T47D (cell line): ENCODE results near the gene GALR3.
A peak's percentile ranks its signal among the peaks of the same experiment; 100 is the strongest.

Experiments
- DNase-seq, 2 experiments: peaks; one replicate each; pipeline versions ENCODE4 v3.0.0 to v3.0.0-alpha.2; 2011 to 2012; ENCODE audit warnings: low read depth in 1 of 2, low spot score in 1 of 2
- JUND ChIP-seq: IDR thresholded peaks from 2 replicates; pipeline ENCODE4 v1.6.1; 2012; ENCODE audit warnings: low read depth
- in situ Hi-C: cut with HindIII; loops from 2 replicates; pipeline ENCODE4 v1.10.0; 2016; ENCODE audit warnings: low sequenced_read_pairs, low pct_unique_long_range_greater_than_20kb

GALR3 gene

DNA sequence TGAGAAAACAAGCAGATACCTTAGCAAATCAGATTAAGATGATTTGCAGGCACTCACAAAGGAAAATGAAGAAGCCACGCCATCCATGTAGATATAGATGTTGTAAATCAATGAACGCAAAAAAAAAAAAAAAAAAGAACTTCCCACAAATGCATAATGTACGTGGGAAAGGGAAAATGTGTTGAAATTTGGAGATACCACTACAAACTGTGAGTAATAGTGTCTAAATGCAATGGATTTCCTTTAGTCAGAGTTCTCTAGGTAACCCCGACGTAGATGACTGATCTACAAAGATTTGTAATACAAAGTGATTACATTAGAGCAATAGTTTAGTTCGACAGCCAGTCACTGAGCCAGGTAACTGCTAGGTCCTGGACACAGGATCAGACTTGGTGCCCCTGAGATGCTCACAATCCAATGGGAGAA lies 21.7 kb downstream of the GALR3 start:
- in situ Hi-C loops: no loop called here
- no peak for DNase-seq
- no peak for TF ChIP-seq JUND

DNA sequence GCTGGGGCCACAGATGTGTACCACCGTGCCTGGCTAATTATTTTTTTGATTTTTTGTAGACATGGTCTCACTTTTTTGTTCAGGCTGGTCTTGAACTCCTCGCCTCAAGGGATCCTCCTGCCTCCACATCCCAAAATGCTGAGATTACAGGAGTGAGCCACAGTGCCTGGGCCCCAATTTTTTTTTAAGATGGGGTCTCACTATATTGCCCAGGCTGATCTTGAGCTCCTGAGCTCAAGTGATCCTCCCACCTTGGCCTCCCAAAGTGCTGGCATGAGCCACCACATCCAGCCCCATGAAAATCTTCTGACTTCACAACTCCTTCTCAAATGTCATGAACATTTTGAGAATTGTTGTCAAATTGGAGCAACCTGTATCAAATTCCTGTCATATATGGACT lies 23.3 kb downstream of the GALR3 start:
- no peak for TF ChIP-seq JUND
- no peak for DNase-seq
- in situ Hi-C loops: no loop called here

- peak in 1 of 2 experiments; percentile 58 for DNase-seq
- in situ Hi-C loops: no loop called here
- TF ChIP-seq JUND: no peak
Measured at GRCh38 chr22:37848587-37849088, 25.5 kb downstream of the GALR3 start.

GRCh38 chr22:37849089-37849751 lies 26.0 kb downstream of the GALR3 start, which contains the start of gene EIF3L:
EIF3L (plus strand) TSS chr22:37849419; CDS start chr22:37849450, 31 bp downstream.
- TF ChIP-seq JUND: no peak
- in situ Hi-C loops: no loop called here
- DNase-seq: peak; percentile 90

DNA sequence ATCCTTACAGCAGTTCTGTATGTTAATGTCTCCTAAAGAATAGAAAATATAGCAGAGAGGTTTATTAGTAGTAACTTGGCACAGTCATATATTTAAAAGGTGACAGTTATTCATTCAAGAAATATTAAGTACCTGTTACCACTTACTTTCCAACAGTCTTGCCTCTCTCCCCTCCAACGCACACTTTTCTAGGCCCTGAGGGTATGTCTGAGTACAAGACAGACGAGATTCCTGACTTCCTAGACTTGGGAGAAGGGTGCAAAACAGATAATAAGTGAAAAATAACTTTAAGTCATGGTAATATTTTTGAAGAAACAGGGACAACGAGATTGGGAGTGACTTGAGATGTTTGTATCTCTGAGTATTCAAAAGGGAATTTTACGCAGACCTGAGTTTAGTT lies 27.6 kb downstream of the GALR3 start:
- DNase-seq: no peak
- TF ChIP-seq JUND: no peak
- in situ Hi-C loops: no loop called here

DNA sequence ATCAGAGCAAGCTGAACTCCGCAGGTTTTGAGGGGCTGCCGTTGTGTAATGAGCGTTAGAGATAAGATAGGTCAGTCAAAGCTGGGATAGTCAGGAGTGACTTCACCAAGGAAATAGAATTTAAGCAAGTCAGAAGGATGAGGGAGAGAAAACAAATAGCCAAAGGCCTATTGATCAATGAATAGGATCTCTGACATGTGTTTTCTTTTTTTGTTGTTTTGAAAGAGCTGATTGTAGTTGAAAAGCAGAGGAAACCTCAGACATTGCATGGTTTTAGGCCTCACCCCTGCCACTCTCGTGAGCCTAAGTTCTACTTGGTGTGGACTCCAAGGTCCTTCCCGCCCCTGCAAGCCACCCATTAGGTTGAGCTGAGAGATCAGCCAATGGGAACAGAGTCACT lies 29.2 kb downstream of the GALR3 start:
- in situ Hi-C loops: no loop called here
- TF ChIP-seq JUND: no peak
- no peak for DNase-seq

DNA sequence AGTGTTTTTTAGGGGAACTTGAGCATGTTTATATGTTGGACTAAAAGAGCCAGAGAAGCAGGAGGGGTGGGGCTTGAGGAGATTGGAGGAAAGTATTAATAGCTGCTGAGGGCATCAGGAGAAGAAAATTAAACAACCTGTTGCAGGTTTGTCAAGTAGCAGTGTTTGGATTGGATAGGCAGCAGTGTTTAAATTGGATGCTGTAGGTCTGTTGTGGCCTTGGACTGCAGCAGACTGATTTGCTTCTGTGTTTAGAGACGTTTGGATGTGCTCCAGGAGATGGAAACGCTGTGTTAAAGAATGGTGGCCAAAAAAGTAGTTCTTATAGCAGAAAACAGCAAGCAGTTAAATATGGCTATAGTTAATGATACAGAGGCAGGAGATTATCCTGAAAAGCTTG lies 31.8 kb downstream of the GALR3 start:
- in situ Hi-C loops: no loop called here
- DNase-seq: no peak
- no peak for TF ChIP-seq JUND

- DNase-seq: no peak
- in situ Hi-C loops: no loop called here
- no peak for TF ChIP-seq JUND
Measured at GRCh38 chr22:37855462-37855861, 32.3 kb downstream of the GALR3 start.

- in situ Hi-C loops: no loop called here
- no peak for DNase-seq
- TF ChIP-seq JUND: no peak
Measured at GRCh38 chr22:37860796-37861421, 37.7 kb downstream of the GALR3 start.

- TF ChIP-seq JUND: no peak
- DNase-seq: no peak
- in situ Hi-C loops: no loop called here
Measured at GRCh38 chr22:37862570-37863325, 39.6 kb downstream of the GALR3 start.

DNA sequence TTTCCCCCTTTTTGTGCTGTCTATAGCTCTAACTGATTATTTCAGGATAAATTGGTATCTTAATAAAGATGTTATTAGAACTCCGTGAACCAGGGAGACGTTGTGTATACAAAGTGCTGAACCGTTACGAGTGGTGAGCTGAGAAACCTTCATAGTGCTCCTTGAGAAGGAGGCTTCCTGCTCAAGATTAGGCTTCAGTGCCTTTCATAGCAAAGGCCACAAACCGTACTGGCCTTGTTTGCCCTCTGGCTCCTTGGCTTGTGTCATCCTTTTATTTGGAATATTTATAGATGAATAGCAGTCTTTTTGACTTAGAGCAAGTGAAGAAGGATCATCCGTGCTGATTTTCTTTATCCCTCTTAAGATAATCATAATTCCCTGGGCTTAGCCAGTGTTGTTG lies 42.3 kb downstream of the GALR3 start:
- DNase-seq: no peak
- no peak for TF ChIP-seq JUND
- in situ Hi-C loops: no loop called here

DNA sequence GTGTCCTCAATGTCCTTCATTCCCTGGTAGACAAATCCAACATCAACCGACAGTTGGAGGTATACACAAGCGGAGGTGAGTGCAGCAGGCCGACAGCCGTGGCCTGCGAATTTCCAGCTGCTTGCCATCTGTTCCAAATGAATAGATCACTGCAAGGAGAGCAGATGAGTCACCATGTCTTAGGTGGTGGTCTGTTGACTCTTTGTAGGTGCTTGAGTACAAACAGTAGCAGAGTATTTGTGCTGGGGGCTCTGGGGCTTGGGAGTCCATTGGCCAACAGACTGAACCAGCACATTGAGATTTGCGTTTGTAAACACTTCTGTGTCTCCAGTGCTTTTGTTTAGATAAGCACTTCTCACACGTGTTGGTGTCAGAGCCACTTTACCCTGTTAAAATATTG lies 47.1 kb downstream of the GALR3 start:
- no peak for TF ChIP-seq JUND
- no peak for DNase-seq
- in situ Hi-C loops: no loop called here
